ENCODE data around the gene PDE1A. TPM values are rescaled to one million over a fixed set of nuclear protein-coding genes. Genes with fewer than 3 reads are reported as not detected.

PDE1A gene
- total RNA-seq, 1 donor from 2014 or later, result 5.2 TPM

- no peak overlapping the region for H3K27ac ChIP-seq
- no peak for ATAC-seq
- H3K36me3 ChIP-seq, result no peaks in the 10 kb centered on the region
- no peak overlapping the region for H3K4me3 ChIP-seq
- H3K27me3 ChIP-seq (ENCODE audit: low read depth), result no peaks in the 10 kb centered on the region
- H3K9me3 ChIP-seq, result no peaks in the 10 kb centered on the region
- DNase-seq, result no peak
- TF ChIP-seq, protein P1, sequence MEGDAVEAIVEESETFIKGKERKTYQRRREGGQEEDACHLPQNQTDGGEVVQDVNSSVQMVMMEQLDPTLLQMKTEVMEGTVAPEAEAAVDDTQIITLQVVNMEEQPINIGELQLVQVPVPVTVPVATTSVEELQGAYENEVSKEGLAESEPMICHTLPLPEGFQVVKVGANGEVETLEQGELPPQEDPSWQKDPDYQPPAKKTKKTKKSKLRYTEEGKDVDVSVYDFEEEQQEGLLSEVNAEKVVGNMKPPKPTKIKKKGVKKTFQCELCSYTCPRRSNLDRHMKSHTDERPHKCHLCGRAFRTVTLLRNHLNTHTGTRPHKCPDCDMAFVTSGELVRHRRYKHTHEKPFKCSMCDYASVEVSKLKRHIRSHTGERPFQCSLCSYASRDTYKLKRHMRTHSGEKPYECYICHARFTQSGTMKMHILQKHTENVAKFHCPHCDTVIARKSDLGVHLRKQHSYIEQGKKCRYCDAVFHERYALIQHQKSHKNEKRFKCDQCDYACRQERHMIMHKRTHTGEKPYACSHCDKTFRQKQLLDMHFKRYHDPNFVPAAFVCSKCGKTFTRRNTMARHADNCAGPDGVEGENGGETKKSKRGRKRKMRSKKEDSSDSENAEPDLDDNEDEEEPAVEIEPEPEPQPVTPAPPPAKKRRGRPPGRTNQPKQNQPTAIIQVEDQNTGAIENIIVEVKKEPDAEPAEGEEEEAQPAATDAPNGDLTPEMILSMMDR (IDR thresholded peaks at IDR 0.05), result no peak
- intact Hi-C loops (cut with DNase I), result no loop called here
- H3K4me1 ChIP-seq, result no peaks in the 10 kb centered on the region
Measured at GRCh38 chr2:182351427-182351826, 75.4 kb downstream of the PDE1A start.

GRCh38 chr2:182349268-182349667, 77.6 kb downstream of the PDE1A start:
- H3K27ac ChIP-seq, result no peak overlapping the region
- intact Hi-C loops (cut with DNase I), result no loop called here
- H3K4me1 ChIP-seq, result no peaks in the 10 kb centered on the region
- no peaks in the 10 kb centered on the region for H3K36me3 ChIP-seq
- TF ChIP-seq, protein P1 (IDR thresholded peaks at IDR 0.05), result no peak
- ATAC-seq, result no peak
- no peaks in the 10 kb centered on the region for H3K9me3 ChIP-seq
- no peaks in the 10 kb centered on the region for H3K27me3 ChIP-seq (ENCODE audit: low read depth)
- no peak for DNase-seq
- no peak overlapping the region for H3K4me3 ChIP-seq

- TF ChIP-seq, protein P1 (IDR thresholded peaks at IDR 0.05), result no peak
- no peak for ATAC-seq
- H3K9me3 ChIP-seq, result no peaks in the 10 kb centered on the region
- H3K27ac ChIP-seq, result no peak overlapping the region
- no peak for DNase-seq
- no peak overlapping the region for H3K4me3 ChIP-seq
- no peaks in the 10 kb centered on the region for H3K36me3 ChIP-seq
- intact Hi-C loops (cut with DNase I), result no loop called here
- H3K4me1 ChIP-seq, result no peaks in the 10 kb centered on the region
- H3K27me3 ChIP-seq (ENCODE audit: low read depth), result no peaks in the 10 kb centered on the region
Measured at GRCh38 chr2:182345384-182345783, 81.5 kb downstream of the PDE1A start.

DNA sequence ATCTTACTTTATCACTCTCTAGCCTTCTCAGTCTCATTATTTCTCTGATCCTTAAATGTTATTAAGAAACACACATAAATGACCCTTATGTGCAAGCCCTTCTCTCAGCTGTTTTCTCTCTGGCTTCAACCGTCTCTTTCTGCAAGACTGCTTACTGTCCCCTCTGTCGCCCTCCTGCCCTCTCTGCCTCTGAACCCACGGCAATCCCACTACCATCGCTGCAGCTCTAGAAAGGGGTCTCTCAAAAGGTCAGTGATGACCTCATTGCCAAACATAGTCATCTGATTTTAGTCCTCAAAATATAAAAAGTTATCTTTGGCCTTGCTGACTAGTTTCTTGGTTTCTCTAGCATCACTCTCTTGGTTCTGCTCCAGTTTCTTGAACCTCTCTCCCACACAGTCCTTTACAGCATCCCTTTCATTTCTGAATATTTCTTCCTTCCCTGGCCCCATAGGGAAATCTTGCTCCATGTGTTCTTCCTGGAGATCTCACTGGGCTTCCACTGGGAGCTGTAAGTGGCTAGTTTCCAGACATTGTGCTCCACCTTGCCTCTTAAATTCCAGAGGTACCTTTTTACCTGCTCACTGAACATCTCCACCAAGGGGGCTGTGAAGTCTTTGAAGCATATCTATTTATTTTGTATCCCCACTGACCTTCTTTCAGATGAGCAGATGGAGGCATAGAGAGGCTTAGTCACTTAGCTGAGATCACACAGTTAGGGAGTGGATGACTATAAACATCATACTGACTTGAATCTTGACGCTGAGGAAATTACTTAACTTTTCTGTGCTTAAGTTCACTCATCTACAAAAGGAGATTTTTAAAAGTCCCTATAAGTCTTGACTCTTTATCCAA, 96.2 kb downstream of the PDE1A start:
- Histone ChIP-seq H3K4me1 (no peaks in the 10 kb centered on the region), H3K36me3 (no peaks in the 10 kb centered on the region), H3K27me3 (ENCODE audit: low read depth) (no peaks in the 10 kb centered on the region), H3K9me3 (peaks cover 5% of the 10 kb centered on the region), H3K4me3 (no peak overlapping the region), H3K27ac (no peak overlapping the region)
- no peak for DNase-seq
- TF ChIP-seq, protein P1 (IDR thresholded peaks at IDR 0.05), result no peak
- ATAC-seq, result no peak
- intact Hi-C loops (cut with DNase I), result no loop called here

DNA sequence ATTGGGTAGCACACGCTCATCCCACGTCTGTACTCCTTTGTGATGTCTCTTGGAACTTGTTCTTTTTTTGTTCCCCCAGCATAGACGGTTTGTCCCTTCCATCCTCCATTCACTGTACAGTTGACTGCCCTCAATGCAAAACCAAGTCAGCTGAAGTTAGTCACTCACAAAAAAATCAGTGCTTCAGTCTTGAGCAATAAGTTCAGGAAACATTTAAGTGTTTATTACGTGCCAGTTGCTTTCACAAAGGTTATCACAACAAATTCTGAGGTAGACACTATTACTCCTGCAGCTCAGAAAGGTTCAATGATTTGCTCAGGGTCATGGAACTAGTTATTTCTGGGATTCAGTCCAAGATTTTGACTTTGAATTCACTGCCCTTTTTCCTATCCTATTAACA, 102.2 kb downstream of the PDE1A start:
- intact Hi-C loops (cut with DNase I), result no loop called here
- DNase-seq (no peak), ATAC-seq (no peak)
- Histone ChIP-seq H3K4me3 (no peak overlapping the region), H3K36me3 (no peaks in the 10 kb centered on the region), H3K9me3 (no peaks in the 10 kb centered on the region), H3K27ac (no peak overlapping the region), H3K4me1 (no peaks in the 10 kb centered on the region), H3K27me3 (ENCODE audit: low read depth) (no peaks in the 10 kb centered on the region)
- TF ChIP-seq, protein P1 (IDR thresholded peaks at IDR 0.05), result no peak
